LoVo (cell line): ENCODE data around the gene B3GAT1.

Experiments
- DNase-seq: peaks from one replicate; pipeline ENCODE4 v3.0.0-alpha.2; 2016; ENCODE audit warnings: low spot score

B3GAT1 gene

DNA sequence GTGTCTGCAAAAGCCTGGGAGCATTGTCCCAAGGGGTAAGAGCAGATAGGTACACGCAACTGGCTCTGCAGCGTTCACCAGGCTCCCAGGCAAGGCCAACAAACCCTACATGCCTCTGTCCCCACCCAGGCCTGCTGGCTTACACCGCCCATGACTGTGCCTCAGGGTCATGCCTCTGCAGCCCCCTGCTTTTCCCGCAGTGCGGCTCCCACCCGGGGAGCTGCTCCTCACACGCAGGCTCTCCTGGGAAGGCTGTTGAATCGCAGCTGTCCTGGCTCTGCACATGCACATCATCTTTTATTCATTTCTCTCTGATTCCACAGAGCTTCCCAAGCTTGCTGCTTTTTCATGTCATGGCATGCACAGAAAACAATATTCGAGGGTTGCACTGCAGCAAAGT lies 29.2 kb upstream of the B3GAT1 start:
- no peak for DNase-seq

DNA sequence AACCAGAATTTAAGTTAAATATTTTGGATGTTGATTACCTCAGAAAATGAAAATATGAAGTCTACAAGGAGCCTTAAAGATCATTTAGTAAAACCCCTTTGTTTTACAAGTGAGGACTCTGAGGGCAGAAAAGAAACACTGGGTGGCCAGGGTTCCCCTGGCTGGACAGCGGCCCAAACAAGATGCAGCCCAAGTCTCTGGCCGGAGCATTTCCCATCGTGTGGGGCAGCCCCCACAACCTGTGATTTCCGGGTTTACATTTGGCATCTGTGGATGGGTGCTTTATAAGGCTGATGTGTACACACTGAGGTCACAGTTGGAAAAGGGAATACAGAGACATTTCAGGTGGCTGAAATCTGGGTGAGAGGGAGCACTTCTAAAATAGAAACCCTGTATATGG lies 28.8 kb upstream of the B3GAT1 start:
- no peak for DNase-seq

DNA sequence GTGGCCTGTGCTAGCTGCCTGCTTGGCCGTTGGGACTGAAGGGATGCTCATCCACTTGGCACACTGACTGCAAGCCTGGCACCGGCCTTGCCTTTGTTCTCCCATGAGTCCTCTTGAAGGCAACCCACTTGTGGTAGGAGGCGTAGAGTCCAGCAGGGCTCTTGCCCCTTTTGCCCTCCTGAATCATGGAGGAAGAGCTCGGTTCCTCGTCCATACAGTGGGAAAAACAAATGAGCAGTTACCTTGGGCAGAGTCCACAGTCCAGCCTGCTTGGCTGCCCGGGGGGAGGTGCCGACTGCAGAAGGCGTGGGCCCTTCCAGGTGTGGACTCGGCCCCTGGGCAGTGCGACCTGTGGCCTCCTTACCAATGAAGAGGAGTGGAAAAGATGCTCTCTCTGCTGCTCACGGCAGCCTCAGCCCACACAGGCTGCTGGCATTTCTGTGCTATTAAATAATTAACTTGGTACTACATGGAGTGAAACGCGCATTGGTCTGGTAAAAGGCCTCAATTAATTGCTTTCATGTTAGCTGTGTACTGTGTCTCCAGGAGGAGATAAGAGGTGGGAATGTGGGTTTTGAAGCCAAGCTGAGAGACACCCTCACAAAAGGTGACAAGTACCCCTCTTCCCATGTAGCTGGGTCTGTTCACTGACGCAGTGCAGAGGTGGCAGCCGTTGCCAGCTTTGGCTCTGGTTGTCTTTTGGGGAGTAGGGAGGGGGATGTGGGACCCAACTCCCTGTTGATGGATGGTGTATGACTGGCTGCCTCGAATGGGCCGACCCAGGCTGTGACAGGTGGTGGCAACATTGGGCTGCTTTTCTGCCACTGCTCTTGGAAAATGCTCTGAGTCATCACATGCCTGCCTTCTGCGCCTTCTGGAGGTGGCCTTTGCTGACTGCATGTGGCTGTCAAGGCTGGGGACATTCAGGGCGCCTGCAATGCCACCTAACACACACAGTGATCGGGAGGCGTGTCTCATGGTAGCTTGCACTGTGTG lies 26.8 kb upstream of the B3GAT1 start:
- no peak for DNase-seq

DNA sequence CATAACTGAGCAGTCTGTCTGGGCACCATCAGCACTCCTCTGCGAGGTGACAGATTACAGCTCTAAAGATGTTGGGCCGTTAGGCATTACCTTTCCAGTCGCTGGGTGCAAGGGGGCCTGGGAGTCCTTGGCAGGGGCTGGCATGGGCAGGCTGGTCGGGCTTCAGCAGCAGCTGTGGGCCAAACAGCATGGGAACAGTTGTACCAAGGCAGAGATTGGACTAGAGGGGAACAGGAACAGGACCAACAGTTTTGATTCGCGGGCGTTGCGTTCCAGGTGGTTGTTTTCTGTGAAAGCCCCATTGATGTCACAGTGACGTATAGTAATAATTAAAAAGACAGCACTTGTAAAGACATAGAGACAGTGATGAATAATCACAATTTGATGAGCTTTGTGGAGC lies 25.8 kb upstream of the B3GAT1 start:
- DNase-seq: no peak

DNA sequence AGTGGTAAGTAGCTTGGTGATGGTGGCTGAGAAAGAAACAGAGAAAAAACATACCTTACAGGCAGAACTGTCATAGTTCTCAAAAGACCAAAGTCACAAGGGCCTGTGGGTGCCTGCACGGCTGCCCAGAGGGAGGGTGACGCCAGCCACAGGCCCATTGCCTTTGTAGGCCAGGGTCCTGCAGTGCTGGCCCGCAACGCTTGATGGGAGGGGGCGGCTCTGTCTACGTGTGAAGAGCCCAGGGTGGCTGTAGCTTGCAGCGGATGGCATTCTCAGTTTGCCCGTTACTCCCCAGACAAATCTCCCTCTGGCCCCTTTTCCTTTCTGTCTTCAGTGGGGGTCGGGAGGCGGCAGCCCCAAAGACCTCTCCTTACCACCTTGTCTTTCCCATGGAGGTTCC lies 24.7 kb upstream of the B3GAT1 start:
- DNase-seq: no peak

DNA sequence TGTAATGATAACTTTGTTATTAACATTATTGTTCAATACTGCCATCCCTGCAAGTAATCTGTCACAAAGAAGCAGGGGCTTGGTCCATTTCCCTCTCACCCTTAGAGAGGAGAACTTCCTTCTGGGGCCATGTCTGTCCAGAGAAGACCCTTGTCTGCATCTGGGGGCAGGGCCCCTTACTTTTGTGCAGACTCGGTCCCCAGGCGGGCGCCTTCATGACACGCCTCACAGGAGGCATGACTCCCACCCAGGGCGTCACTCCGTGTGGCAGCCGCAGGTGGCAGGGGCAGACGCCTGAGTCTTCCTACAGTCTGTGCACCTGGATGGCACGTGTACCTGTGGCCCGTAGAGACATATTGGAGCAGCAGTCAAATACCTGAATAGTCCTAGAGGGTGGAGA lies 21.8 kb upstream of the B3GAT1 start:
- DNase-seq: no peak

DNA sequence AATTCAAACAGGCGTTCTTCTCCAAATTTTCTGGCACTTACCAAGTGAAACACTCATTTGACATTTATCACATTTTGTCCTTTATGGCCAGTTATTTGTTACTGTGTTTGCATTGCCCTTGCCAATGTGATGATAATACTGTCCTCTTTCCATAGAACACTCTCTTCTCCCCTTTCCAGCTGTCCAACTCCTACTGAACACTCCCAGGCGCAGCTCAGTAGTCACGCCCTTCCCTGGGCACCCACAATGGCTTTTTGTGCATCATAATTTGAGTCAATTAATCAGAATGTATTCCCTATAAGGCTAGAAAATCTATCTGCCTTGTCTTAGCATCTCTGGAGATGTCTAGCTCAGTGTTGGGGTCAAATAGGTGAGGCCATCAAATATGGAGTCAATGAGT lies 21.2 kb upstream of the B3GAT1 start:
- no peak for DNase-seq

DNA sequence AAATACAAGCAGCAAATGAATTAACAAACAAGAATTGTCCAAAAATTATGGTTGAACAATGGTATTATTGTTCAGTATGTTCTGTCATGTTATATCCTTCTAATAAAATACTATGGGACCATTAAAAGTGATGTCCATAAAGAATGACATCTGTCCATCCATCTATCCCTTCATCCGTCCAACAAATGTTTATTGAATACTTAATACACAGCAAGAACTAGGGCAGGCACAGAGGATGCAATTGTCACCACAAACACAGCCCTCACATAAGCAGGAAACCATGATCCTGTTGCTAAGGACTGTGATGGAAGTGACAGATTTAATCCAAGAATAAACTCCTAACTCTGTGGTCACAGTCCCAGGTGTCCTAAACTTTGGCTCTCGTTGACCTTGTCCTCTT lies 20.7 kb upstream of the B3GAT1 start:
- no peak for DNase-seq

DNA sequence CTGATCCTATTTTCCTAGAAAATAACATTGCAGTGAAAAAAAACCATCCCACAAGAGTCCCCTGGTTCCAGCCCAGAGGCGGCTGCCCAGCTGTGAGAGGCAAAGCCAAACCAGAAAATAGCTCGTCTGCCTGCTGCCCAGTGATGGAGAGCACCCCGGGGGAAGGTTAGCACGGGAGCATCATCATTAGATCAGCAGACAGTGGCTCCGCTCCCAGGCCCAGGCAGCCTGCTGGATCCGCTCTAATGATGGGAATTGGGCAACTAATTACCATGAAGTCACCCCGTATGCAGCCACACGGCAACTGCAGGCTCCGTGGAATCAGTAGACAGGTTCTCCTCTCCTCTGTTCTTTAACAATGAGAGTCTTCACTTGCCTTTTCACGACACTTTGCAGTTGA lies 17.1 kb upstream of the B3GAT1 start:
- DNase-seq: no peak

DNA sequence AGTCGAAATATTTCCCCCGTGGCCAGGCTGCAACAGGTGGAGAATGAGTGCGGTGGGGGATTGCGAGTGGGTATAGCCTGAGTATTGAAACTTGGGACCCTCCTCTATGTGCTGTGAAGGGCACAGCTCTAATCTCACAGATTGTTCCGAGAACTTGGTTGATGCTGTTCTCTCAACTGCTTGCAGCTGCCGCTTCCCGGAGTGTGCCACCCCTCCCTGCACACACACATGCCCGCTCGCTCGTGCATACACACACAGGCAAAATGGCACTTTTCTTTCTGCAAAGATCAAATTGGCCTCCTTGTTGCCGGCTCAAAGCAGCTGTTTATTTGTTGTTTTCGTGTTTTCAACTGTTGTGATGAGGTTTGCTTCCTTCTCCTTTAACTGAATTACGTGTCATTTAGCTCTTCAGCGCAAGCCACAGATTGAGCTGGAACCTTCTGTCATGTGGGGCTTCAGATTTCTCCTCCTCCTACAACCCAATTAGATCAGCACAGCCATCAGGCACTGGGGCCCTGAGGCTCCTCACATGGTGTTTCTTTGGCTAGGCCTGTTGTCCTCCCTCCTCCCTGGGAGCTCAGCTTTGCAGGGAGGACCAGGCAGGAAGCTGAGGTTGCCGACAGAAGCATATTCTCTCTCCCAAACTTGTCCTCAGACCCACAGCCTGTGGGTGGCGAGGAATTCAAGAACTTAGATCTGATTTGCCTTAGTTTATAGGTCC lies 13.9 kb upstream of the B3GAT1 start:
- no peak for DNase-seq

DNA sequence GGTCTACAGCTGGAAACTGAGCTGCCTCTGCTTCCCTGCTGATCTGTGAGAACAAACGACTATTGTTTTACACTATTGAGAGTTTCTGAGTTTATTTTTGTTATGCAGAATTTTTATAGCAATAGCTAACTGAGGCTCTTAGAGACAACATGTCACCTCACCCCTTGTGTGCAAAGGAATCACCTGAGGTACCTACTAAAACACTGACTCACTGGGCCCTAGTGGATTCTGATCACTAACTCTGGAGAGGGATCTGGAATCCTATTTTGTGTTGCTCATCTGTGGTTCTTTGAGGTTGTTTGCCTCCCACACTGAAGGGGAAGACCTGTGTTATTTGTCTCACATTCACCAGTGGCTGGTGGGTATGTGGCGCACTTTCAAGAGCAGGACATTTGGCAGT lies 13.4 kb upstream of the B3GAT1 start:
- DNase-seq: no peak

DNA sequence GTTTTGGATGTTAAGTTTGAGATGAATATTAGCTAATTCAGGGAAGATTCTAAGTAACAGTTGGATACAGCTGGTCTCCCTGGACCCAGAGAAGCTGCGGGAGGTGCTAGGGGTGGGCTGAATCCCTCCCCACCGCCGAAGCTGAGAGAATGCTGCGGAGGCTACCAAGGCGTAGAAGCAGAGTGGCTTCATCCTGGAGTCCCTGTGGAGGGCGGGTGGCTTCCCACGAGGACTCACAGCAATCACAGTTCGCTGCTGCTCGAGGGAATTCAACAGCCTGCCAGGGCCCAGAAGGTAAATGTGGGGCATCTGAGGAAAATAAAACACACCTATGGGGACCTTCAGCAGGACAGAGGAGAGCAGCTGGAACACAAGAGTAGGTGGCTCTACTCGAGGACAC lies 11.1 kb upstream of the B3GAT1 start:
- no peak for DNase-seq

DNA sequence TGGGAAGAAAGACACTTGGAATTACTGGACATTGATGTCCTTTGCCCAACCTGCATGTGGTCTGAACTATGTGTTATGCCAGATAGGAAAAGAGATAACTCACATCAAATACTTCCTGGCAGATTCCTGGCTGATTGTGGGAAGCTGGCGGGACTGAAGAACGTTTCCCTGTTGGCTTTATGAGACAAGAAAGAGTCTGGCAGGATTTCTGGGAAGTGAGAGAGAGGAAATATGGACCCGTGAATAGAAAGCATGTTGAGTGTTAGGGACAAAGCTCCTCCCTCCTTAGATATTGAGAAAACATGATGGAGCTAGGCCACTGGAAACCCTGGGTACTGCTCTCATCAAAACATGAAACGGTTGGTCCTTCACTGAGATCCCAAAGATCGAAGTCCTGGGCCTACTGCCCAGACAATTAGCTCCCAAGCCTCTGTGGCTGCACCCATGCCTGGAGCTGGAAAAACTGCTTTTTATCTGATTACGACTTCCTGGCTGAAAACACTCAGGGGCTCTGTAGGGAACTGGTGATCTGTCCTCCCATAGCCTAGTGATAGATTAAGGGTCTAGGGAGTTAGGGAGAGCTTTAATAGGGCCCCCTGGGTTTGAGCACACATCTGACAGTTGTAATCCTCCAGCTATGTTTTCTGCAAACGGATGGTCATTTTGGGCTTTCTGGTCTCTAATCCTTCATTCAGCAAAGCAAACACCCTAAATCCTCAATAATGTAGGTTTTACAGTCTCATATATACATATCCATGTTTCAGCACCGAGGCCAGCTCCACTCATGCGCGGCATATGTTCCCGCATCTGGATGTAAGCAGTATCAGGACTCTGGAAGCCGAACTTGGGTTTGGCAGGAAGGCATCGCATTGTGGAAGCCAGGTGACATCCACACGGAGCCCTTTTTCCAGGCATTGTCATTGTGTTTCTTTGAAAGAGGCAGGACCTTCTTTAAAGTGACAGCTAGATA lies 6.1 kb upstream of the B3GAT1 start:
- DNase-seq: peak; percentile 10

DNA sequence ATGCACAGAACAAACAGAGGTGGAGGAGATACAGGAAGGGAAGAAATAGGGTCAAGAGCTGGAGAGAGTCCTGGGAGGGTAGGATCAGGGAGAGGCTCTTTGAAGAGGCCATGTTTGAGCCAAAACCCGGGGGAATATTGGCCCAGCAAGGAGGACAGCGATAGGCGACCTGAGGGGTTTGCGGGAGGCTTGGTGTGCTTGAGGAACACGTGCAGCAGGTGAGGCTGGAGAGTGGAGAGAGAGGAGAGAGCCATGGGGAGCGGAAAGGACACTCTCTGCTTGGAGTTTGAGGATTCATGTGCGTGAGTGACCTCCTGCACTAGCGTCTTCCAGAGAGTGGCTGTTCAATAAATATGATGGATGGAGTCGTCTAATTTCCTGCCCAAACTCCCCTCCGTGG lies 4.7 kb upstream of the B3GAT1 start:
- no peak for DNase-seq

DNA sequence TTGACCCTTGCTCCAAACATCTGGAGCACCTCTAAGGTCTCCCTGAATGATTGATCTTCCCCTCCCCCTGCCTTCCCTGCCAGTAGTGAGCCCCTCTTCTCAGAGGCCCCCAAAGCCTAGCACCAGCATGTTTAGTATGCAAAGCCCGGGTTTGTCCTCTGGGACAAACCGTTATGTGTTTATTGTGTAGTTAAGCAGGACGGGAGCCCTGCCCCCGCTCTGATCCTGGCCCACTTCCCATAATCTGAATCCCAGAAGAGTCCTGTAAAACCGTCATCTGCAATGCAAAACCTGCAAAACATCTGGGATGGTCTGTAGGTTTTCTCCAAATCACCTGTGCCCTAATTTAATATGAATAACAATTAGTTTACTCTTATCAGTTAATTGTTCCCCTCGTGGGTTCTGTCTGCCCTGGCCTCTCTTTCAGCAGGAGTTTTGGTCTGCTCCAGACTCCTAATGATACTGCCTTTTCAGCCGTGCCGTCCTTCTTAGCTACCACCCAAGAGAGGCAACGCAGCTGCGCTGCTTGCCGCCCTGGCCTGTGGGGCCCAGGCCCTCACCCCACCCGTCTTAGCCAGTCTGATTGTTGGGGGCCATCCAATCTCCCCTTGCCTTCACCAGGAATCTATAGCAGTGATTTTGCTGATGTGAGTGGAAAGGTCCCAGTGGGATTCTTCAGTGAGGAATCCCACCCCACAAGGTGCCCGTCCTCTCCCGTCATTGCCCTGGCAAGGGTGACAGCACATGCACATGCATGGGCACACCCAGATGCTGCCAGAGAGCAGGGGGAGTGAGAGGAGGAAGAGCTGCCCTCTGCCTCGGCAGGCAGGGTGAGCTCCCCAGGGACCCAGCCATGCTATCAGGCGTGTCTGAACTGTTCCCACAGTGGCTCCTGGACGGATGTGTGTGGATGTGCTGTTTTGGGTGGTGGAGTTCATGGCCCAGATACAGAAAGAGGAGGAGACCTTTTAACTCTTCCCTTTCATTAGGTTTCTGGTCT lies 3.0 kb upstream of the B3GAT1 start:
- no peak for DNase-seq

DNA sequence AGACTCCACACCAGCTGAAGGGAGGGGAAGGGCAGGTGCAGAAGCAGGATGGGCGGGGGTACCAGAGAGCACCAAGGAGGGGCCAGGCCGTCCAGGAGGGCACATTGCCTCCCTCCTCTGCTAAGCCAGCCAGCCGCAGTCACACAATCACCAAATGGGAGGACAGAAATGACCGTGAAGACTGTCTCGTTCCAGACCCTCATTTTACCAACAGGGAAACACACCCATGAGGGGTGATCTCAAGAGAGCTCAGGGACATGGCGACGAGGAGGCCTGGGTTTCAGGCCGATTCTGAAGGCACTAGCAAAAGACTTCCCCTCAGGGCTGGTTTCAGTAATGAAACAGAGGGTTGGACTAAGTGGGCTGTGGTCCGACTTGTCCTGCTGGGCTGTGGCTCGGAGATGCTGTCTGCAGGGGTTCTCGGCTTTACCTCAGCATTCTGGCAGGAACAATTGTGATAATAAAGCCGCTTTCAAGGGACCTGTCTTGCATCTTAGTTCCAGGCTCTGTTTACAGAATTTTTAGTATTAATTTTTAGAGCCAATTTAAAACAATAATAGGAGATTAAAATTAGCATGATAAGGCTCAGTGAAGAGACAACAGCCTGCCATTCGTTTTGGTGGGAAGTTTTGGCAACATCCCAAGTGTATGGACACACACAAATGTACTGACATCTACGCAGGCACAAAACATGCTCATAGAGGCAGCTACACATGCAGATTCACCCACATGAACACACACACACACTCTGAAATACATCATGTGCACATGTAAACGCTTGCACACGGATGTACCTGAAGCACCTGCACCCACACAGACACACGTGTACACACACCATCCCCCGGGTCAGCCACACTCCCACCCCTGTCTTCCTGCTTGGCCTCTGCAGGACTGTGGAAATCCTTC lies 2.0 kb upstream of the B3GAT1 start:
- DNase-seq: no peak

DNA sequence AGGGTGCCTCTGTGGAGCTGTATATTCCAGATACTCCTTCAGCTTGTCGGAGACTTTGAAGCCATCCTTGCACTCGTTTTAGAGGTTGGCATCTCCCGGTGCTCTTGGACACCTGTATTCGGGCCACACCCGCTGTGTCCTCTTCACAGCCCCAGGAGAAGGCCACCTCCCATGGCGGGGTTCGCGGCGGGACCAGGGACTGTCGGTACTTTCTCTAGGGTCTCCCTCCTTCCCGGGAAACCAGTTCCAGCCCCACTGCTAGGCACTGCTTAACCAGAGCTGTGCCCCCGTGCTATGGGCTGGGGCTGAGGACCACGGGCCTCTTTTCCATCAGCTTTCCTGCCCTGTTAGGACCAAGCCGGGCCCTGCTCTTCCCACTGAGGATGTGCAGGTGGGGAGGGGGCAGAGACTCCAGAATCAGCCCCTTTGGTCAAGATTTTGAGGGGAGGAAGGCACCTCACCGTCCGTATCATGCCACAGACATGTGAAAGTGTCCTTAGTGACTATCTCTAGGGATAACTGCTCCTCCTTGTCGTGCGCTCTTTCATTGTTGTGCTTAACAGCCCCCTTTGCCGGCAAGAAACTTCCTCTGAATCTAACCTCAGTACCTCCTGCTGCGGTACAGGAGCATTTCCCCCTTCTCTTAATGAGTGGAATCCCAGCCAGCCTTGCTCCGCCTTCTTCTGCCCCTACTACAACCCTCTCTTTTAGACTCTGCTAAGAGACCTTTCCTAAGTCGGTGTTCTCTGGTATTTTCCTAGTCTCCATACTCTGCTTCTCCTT lies 1.2 kb upstream of the B3GAT1 start:
- no peak for DNase-seq

DNA sequence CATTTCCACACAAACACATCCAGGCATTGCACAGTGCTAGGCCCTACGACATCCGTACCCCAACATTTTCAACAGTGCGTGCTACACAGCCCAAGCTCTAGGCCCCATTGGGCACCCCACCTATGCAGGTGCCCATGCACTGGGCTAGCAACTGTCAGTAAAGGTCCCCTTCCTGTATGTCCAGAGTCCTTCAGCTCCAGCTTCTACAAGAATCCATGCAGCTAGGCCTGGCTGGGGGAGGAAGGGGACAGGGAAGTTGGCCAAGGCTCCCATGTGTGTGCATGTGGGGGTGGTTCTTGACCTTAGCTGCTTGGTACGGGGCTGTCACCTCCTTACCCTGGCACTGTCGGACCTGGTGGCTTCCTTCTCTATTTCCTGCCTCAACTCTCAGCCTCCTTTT lies 1.3 kb downstream of the B3GAT1 start:
- DNase-seq: no peak
